Hepatocyte (in vitro differentiated cells): ENCODE measurements around the gene FXYD6.

Experiments used
- EZH2 ChIP-seq: fragments of 200-600 bp; sonication (generic); IDR thresholded peaks from 2 replicates; pipeline ENCODE4 v1.6.1; 2016; ENCODE audit warnings: antibody characterized with exemption, mild to moderate bottlenecking, borderline replicate concordance
- EZH2phosphoT487 ChIP-seq: fragments of 200-600 bp; sonication (generic); IDR thresholded peaks from one replicate; pipeline ENCODE4 v1.6.1; 2018; ENCODE audit warnings: antibody characterized with exemption, mild to moderate bottlenecking, low read depth, moderate library complexity; ENCODE audit not compliant: unreplicated experiment, severe bottlenecking
- TF ChIP-seq, protein P1 (sequence below): fragments of 200-600 bp; sonication (generic); IDR thresholded peaks from 2 replicates; pipeline ENCODE4 v1.5.1; 2016; ENCODE audit warnings: antibody characterized with exemption, mild to moderate bottlenecking; ENCODE audit not compliant: poor library complexity

DNA sequence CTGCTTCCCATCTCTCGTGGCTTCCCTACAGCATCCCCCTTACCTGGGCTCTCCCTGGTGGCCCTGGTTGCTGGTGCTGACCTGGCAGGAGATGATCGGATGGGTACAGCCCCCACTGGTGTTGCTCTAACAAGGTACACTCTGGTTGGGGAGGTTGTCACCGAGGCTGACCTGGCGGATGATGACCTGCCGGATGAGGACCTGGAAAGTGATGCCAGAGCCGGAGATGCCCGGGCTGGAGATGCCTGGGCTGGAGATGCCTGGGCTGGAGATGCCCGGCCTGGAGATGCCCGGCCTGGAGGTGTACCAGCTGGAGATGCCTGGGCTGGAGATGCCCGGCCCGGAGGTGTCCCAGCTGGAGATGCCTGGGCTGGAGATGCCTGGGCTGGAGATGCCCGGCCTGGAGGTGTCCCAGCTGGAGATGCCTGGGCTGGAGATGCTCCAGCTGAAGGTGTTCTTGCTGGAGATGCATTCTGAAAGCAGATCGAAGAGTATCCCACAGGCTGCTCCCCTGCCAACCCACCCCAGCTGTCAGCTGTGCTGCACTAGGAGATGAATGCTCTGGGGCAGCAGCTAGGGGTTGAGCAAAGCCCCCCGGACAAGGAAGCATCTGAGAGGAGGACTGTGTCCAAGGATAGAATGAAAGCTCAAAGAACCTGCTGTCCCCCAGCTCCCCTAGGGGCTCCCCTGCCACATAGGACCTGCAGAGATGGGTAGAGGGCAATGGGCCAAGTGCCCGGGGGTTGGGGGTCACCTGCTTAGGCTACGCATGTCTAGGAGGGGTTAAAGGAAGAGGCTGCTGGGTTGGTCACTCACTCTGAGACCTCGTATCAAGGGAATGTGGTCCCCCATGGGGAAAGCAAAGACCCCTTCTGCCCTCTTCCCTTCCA lies 42.2 kb upstream of the FXYD6 start:
- TF ChIP-seq, protein P1, sequence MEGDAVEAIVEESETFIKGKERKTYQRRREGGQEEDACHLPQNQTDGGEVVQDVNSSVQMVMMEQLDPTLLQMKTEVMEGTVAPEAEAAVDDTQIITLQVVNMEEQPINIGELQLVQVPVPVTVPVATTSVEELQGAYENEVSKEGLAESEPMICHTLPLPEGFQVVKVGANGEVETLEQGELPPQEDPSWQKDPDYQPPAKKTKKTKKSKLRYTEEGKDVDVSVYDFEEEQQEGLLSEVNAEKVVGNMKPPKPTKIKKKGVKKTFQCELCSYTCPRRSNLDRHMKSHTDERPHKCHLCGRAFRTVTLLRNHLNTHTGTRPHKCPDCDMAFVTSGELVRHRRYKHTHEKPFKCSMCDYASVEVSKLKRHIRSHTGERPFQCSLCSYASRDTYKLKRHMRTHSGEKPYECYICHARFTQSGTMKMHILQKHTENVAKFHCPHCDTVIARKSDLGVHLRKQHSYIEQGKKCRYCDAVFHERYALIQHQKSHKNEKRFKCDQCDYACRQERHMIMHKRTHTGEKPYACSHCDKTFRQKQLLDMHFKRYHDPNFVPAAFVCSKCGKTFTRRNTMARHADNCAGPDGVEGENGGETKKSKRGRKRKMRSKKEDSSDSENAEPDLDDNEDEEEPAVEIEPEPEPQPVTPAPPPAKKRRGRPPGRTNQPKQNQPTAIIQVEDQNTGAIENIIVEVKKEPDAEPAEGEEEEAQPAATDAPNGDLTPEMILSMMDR: no peak
- no peak for TF ChIP-seq EZH2
- TF ChIP-seq EZH2phosphoT487: no peak
